Omental fat pad (tissue), 4 donors: Measurements from ENCODE around the gene TRPV4. TPM values are rescaled to one million over a fixed set of nuclear protein-coding genes. Genes with fewer than 3 reads are reported as not detected.

Source experiments
- ATAC-seq: fragments of 150-250 bp; one replicate; pipeline ENCODE4 v1.9.1; 2016; ENCODE audit warnings: mild to moderate bottlenecking, moderate library complexity; ENCODE audit not compliant: low FRiP score
- DNase-seq: peaks from one replicate; pipeline ENCODE4 v3.0.0-alpha.2; 2019; ENCODE audit warnings: low spot score
- total RNA-seq, 4 donors: library from RNA; depleted of rRNA; stranded (reverse); fragments of >200 nt; gene quantifications; one replicate each; pipeline ENCODE4 v1.1.0, GENCODE V29; 2016
- TF ChIP-seq, protein P1 (sequence below), 3 donors: fragments of 450-650 bp; IDR thresholded peaks; one replicate each; pipeline ENCODE4 v1.5.1; 2016 to 2017; ENCODE audit warnings: antibody characterized with exemption in 3 of 3, mild to moderate bottlenecking in 3 of 3, moderate library complexity in 2 of 3

Gene TRPV4
- total RNA-seq, 4 donors from 2014 or later: 1.2 to 2.4 (median 1.6) TPM

GRCh38 chr12:109741286-109741969, 91.8 kb downstream of the TRPV4 start:
- TF ChIP-seq, protein P1, sequence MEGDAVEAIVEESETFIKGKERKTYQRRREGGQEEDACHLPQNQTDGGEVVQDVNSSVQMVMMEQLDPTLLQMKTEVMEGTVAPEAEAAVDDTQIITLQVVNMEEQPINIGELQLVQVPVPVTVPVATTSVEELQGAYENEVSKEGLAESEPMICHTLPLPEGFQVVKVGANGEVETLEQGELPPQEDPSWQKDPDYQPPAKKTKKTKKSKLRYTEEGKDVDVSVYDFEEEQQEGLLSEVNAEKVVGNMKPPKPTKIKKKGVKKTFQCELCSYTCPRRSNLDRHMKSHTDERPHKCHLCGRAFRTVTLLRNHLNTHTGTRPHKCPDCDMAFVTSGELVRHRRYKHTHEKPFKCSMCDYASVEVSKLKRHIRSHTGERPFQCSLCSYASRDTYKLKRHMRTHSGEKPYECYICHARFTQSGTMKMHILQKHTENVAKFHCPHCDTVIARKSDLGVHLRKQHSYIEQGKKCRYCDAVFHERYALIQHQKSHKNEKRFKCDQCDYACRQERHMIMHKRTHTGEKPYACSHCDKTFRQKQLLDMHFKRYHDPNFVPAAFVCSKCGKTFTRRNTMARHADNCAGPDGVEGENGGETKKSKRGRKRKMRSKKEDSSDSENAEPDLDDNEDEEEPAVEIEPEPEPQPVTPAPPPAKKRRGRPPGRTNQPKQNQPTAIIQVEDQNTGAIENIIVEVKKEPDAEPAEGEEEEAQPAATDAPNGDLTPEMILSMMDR (IDR thresholded peaks at IDR 0.05): no peak
- no peak for DNase-seq
- no peak for ATAC-seq

DNA sequence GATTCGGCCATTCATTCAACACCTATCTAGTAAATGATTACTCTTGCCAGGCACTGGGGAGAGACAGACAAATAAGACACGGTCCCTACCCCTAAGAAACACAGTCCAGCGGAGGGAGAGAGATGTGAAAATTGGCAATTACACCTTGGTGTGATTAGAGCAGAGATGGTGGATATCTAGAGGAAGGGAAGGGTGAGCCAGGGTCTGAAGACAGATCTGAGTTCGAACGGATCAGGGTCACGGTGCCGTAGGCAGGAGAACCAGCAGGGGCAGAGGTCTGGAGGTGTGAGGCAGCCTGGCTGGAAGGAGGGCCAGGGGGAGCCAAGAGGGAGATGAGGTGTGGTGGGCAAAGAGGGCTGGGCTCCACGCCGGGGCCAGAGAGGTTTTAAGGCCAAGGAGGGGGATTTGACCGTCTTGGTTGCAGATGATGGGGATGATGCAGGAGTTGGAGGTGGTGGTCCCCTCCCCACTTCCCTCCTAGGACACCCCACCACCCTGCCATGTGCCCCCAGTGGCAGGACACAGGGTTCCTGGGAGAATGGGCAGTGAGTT, 92.4 kb downstream of the TRPV4 start:
- no peak for DNase-seq
- no peak for ATAC-seq
- TF ChIP-seq, protein P1 (IDR thresholded peaks at IDR 0.05): no peak

DNA sequence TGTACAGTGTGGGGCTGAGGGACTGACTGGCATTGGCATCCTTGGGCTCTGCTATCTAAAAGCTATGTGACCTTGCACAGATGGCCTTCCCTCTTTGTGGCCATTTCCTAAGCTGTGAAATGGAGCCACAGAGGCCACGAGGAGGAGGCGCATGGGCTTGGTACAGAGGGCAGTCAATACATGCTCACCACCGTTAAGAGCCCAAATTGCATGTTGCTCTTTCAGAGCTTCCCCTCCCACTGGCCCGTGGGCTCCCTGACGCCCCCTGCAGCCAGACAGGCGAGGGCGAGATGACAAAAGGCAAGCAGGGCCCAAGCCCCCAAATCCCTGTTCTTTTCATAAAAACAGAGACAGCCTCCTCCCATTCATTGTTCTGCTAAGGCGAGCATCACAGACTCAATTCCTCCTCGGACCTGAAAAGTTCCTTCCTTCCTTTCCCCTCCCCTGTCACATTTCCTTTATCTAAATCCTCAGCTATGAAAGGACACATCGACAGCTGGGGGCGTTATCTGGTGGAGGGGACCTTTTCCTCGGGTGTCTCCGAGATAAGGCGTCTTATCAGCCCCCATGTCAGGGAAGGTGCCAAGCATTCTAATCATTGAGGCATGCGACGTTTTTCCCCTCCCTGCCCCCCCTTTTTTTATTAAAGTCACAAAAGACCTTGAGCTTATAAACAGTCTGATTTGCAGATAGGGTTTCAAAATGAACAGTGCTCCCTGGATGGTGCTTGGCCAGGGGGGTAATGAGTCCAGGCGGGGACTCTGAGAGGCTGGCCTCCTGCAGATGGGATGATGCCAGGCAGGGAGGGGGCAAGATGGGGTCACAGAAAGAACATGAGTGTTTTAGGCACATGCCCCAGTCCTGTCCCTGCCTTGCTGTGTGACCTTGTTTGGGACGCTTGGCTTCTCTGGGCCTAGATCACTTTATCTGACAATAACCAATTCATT, 93.2 kb downstream of the TRPV4 start:
- no peak for ATAC-seq
- TF ChIP-seq, protein P1 (IDR thresholded peaks at IDR 0.05): no peak
- DNase-seq: no peak

- ATAC-seq (no peak), DNase-seq (no peak)
- TF ChIP-seq, protein P1 (IDR thresholded peaks at IDR 0.05): no peak
Observed at GRCh38 chr12:109738878-109739665, 94.1 kb downstream of the TRPV4 start.

DNA sequence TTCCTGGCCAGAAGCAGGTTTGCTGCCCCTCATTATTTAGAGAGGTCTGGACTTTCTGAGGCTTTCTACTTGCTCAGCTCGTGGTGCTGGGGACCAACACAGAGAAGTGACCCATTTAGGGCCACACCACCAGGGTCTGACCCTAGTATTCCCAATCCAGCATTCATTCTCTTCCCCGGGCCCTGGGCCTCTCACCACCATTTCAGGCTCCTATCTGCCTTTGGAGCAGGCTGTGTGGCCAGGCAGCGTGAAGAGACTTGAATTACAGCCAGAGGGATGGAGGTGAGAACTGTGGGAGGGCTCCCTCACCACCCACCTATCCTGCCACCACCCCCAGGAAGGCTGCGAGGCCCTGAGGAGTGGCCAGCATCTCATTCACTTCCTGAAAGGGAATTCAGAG, 95.0 kb downstream of the TRPV4 start:
- ATAC-seq (no peak), DNase-seq (no peak)
- TF ChIP-seq, protein P1 (IDR thresholded peaks at IDR 0.05): no peak

DNA sequence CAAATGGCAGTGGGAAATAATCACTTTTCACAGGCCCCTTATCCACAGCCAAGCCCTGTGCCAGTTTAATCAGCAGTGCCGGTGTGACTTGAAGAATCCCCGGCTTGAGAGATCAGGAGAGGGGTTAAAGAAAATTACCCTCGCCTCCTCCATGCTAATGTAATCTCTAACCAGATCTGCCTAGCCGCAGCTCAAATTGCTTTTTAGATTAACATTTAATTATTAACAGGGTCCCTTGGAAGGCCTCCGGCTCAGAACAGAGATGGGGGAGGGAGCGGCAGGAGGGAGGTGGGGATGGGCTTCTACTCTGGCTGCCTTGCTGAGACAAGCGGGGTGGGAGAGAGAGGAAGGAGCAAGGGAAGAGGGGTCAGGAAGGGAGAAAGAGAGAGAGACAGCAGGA, 95.6 kb downstream of the TRPV4 start:
- ATAC-seq (no peak), DNase-seq (no peak)
- TF ChIP-seq, protein P1 (IDR thresholded peaks at IDR 0.05): no peak
